Transverse colon (tissue), 4 donors: ENCODE data around the gene PCDH10.

Source experiments
- EP300 ChIP-seq: sonication (generic); formaldehyde crosslinking; IDR thresholded peaks from one replicate; pipeline ENCODE4 v1.6.1; 2017; ENCODE audit warnings: antibody characterized with exemption, low read depth
- POLR2A ChIP-seq: fragments of 450-650 bp; IDR thresholded peaks from one replicate; pipeline ENCODE4 v1.6.1; 2016; ENCODE audit warnings: antibody characterized with exemption, mild to moderate bottlenecking, moderate library complexity
- POLR2AphosphoS5 ChIP-seq, 3 donors: sonication (generic); formaldehyde crosslinking; IDR thresholded peaks; one replicate each; pipeline ENCODE4 v1.6.1; 2016; ENCODE audit warnings: antibody characterized with exemption in 3 of 3
- TF ChIP-seq, protein P1 (sequence below), 5 experiments: fragments of 200-600 bp in 3 of 5; fragments of 450-650 bp in 2 of 5; sonication (generic) in 3 of 5; IDR thresholded peaks; 1 replicate in 2 of 5; 2 replicates in 3 of 5; pipeline ENCODE4 v1.5.1; 2016 to 2017; ENCODE audit warnings: antibody characterized with exemption in 5 of 5, inconsistent platforms in 3 of 5, mild to moderate bottlenecking in 2 of 5, moderate library complexity in 1 of 5

DNA sequence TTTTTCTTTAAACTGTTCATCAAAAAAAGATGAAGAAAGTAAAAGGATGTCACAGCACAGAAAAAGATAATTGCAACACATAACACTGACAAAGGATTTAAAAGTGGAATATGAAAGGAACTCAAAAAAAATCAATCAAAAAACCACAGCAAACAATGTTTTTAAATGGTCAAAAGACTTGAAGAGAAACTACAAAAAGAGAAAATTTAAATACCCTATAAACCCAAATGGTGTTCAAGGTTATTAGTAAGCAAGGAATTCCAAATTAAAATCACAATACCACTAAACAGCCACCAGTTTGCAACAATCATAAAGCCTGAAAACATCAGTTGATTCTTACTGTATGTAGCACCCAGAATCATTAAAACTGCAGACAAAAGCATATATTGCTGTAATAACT lies 36.5 kb upstream of the PCDH10 start:
- TF ChIP-seq POLR2A (no peak), EP300 (no peak), POLR2AphosphoS5 (IDR thresholded peaks at IDR 0.05) (no peak)
- TF ChIP-seq, protein P1, sequence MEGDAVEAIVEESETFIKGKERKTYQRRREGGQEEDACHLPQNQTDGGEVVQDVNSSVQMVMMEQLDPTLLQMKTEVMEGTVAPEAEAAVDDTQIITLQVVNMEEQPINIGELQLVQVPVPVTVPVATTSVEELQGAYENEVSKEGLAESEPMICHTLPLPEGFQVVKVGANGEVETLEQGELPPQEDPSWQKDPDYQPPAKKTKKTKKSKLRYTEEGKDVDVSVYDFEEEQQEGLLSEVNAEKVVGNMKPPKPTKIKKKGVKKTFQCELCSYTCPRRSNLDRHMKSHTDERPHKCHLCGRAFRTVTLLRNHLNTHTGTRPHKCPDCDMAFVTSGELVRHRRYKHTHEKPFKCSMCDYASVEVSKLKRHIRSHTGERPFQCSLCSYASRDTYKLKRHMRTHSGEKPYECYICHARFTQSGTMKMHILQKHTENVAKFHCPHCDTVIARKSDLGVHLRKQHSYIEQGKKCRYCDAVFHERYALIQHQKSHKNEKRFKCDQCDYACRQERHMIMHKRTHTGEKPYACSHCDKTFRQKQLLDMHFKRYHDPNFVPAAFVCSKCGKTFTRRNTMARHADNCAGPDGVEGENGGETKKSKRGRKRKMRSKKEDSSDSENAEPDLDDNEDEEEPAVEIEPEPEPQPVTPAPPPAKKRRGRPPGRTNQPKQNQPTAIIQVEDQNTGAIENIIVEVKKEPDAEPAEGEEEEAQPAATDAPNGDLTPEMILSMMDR (IDR thresholded peaks at IDR 0.05): no peak
